Activated CD8-positive, alpha-beta memory T cell treated with anti-CD3 and anti-CD28 coated beads, Interleukin-2, amount 50 U/mL, for 1 hour (primary cell): ENCODE measurements around the gene SYS1.
A peak's percentile ranks its signal among the peaks of the same experiment; 100 is the strongest.

ENCODE experiments used
- DNase-seq: peaks from one replicate; pipeline ENCODE4 v3.0.0-alpha.2; 2020; ENCODE audit errors: extremely low read depth

The SYS1 gene

GRCh38 chr20:45362804-45363610, at the start of gene SYS1:
TSS of gene SYS1 (plus strand) at chr20:45363156. CDS start at chr20:45363532, 376 bp downstream.
- peak; percentile 98 for DNase-seq

DNA sequence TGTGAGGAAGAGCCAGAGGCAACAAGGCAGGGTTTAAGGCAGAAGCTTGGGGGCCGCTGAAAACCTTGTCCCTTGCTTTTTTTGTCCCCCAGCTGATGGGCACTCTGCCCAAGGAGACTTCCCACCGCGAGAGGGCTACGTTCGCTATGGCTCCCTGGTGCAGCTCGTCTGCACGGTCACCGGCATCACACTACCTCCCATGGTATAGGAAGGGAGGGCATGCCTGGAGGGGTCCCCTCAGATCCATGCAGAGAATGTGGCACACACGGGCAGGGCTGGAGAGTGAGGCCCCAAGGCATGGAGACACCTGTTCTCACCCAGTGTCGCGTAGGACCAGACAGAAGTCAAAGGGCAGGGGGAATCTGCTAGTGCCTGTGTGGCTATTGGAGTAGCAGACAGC, 49.0 kb upstream of the SYS1 start:
- no peak for DNase-seq

DNA sequence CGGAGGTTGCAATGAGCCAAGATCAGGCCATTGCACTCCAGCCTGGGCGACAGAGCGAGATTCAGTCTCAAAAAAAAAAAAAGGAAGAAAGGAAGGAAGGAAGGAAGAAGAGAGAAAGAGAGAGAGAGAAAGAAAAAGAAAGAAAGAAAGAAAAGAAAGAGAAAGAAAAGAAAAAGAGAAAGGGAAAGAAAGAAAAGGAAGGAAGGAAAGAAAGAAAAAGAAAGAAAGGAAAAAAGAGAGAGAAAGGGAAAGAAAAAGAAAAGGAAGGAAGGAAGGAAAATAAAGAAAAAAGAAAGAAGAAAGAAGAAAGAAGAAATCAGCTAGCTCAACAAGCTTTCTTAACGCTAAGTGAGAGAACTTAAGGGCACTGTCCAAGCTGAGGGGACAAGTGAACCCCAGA, 47.3 kb upstream of the SYS1 start:
- no peak for DNase-seq

DNA sequence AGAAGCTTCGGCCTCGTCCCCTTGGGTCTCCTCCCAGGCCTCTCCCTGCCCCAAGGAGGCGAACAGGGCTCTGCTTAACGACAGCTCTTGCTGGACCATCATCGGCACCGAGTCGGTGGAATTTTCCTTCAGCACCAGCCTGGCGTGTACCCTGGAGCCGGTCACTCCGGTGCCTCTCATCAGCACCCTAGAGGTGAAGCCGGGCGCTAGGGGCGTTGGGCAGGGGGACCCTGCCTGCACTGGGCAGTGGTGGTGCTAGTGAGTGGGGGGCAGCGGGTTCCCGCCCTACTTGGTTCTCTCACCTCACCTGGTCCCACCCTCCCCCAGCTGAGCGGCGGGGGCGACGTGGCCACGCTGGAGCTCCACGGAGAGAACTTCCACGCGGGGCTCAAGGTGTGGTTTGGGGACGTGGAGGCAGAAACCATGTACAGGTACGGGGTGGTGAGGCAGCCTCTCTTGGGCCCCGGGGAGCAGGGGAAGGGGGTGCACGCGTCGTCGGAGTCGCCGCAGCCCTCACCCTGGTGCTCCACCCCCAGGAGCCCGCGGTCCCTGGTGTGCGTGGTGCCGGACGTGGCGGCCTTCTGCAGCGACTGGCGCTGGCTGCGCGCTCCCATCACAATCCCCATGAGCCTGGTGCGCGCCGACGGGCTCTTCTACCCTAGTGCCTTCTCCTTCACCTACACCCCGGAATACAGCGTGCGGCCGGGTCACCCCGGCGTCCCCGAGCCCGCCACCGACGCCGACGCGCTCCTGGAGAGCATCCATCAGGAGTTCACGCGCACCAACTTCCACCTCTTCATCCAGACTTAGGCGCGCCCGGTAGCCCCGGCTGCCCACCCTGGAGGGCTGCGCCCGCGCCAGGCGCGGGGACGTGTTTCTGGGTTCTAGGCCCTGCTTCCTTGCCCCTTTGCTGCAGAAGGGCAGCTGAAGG, 46.5 kb upstream of the SYS1 start:
- no peak for DNase-seq

GRCh38 chr20:45317826-45318225, 45.1 kb upstream of the SYS1 start:
- no peak for DNase-seq

DNA sequence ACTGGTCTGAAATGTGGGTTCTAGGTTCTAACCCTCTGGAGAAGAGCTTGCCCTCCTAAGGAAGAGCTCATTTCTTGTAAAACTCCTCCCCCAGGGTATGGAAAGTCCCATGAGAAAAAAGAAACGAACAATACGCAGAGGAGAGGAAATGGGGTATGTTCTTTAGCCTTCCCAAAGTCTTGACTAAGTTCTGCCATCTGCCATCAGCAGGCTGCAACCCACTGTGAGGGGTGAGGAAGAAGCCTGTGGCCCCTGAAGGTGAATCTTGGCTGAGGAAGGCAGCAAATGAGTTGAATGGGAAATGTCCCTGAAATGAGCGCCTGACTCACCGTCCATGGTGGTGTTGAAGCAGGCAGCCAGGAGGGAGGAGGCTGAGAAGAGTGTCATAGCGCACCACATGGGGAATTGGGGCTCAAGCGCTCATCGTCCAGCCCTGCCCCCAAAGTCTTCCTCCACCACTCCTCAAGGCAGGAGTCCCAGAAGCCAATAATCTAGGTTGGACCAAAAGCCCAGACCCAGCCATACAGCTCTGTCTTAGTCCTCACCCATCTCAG, 44.5 kb upstream of the SYS1 start:
- DNase-seq = no peak

DNA sequence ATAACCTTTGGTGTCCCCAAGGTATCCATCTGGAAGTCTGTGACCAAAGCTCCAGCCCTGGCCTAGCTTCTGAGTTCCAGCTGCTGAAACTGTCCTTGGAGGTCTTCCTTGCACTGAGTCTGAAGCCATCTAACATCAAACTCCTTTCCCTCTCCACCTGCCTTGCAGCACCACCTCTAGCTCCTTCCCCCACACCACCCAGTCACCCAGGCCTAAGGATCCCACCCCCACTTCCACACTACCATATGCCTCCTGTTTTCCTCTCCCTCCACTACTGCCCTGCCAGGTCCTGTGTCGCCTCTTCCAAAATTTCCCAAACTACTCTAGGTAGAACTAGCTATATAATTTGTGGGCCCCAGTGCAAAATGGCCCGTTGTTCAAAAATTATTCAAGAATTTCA, 44.0 kb upstream of the SYS1 start:
- DNase-seq = no peak

- no peak for DNase-seq
These were observed 41.9 kb upstream of the SYS1 start for GRCh38 chr20:45320948-45321595.

GRCh38 chr20:45322952-45323383, 40.0 kb upstream of the SYS1 start:
- DNase-seq = no peak

DNA sequence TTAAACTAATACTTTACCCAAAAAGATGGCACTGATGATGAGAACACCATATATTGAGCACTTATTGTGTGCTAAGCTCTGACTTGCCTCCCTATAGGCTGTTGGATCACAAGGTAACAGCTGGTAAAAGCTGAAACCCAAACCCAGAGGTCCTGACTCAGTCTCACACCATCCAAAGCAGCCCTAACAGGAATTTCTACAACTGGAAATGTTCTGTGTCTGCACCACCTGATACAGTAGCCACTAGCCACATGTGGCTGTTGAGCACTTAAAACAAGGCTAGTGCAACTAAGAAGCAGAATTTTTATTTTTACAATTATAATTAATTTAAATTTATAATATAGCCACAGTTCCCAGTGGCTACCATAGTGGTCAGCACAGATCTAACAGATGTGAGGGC, 39.2 kb upstream of the SYS1 start:
- DNase-seq = no peak

- no peak for DNase-seq
These were observed 37.6 kb upstream of the SYS1 start for GRCh38 chr20:45325371-45325770.

DNA sequence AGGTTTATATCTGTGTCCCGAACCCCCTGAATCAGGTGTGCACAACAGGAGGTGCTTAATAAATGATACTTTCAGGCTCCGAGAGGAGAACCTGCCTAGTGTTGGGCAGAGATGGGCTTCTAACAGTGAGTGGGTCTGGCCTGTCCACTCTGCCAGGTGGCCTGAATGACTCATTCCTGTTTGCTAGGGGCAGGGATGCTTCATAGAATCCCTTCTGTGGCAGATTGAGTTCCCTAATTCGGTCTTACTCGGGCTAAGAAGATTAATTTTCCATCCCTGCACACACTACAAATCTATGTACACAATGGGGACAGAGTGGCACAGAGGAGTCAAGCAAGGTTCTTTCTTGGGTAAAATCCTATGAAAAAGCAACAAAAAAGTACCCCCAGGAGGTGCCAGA, 34.5 kb upstream of the SYS1 start:
- DNase-seq = no peak

GRCh38 chr20:45329497-45330319, 33.2 kb upstream of the SYS1 start:
- DNase-seq = no peak

GRCh38 chr20:45330476-45330875, 32.5 kb upstream of the SYS1 start:
- no peak for DNase-seq

DNA sequence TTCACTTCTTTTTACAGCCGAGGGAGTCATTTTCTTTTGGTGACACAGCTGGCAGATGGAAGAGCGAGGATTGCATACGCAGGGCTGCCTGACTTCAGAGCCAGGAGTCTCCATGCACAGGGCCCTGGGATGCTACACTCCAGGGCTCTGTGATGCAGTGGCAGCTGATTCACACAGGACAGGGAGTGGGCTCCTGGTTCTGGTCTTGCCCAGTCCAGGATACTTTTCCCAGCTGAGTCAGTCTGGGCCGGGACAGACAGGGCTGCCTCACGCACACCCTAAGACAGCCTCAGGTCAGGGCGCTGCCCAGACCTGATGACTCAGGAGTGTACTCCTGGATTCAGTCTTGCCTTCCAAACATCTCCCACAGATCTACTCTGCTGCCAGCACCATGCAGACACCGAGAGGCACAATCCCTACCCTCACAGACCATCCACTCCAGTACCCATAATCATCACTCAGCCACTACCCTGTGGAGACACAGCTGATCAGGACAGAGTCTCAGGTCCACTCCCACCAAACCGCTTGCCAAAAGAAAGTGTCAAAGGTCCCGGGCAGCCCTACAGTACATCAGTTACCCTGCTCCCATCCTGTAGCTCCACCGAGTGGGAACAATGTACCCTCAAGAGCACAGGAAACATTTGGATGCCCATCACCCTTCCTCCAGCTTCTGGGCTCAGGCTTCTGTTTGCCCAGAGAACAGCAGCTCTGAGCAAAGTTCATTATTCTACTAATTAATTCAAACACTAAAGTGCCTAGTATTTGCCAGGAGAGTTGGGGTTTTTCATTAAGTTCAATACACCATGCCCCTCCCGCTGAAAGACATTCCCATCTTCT, 26.2 kb upstream of the SYS1 start:
- no peak for DNase-seq

- DNase-seq = no peak
These were observed 25.4 kb upstream of the SYS1 start for GRCh38 chr20:45337367-45338120.

- no peak for DNase-seq
These were observed 24.6 kb upstream of the SYS1 start for GRCh38 chr20:45338121-45339030.

- DNase-seq = no peak
These were observed 23.9 kb upstream of the SYS1 start for GRCh38 chr20:45339084-45339483.
